Measurements from ENCODE around the gene MED16.

MED16 gene

DNA sequence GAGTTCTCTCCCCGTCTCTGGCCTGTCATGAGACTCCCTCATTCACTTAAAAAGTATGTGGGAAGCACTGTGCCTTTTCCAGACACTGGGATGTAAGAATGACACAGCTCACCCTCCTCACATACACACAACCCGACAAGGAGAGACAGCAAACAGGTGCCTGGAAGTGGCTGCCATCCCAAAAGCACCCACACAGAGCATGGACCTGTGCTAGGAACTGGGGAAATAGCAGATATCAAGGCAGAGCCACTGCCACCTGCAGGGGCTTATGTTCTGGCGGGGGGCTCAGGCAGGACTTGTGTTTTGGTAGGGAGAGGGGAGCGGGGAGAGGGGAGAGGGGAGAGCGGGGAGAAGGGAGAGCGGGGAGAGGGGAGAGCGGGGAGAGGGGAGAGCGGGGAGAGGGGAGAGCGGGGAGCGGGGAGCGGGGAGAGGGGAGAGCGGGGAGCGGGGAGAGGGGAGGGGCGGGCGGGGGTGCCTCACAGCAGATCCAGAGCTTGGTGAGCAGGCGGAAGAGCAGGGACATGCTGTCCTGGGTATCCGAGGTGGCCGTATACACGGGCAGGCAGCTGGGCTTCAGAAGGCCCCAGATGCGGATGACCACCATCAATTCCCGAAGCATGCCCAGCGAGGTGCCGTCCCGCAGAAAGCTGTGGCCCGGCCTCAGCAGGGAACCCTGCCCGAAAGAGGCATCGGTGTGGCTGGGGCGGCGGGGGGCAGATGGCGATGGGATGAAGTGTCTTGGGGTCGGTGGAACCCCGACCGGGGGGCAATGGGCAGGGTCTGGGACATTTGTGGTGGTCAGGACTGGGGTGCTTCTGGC, 21.3 kb downstream of the MED16 start:
- no peak for TF ChIP-seq FOXP2 (optimal IDR thresholded peaks at IDR 0.05; ENCODE audit: borderline replicate concordance, extremely low read depth, extremely low read length, insufficient read depth)
- no peak for TF ChIP-seq SIN3A (IDR thresholded peaks at IDR 0.05; ENCODE audit: borderline replicate concordance, insufficient read depth, low read length)
- no peak for TF ChIP-seq POLR2AphosphoS5 (IDR thresholded peaks at IDR 0.05; ENCODE audit: low read depth, low read length)
- TF ChIP-seq, protein P1, sequence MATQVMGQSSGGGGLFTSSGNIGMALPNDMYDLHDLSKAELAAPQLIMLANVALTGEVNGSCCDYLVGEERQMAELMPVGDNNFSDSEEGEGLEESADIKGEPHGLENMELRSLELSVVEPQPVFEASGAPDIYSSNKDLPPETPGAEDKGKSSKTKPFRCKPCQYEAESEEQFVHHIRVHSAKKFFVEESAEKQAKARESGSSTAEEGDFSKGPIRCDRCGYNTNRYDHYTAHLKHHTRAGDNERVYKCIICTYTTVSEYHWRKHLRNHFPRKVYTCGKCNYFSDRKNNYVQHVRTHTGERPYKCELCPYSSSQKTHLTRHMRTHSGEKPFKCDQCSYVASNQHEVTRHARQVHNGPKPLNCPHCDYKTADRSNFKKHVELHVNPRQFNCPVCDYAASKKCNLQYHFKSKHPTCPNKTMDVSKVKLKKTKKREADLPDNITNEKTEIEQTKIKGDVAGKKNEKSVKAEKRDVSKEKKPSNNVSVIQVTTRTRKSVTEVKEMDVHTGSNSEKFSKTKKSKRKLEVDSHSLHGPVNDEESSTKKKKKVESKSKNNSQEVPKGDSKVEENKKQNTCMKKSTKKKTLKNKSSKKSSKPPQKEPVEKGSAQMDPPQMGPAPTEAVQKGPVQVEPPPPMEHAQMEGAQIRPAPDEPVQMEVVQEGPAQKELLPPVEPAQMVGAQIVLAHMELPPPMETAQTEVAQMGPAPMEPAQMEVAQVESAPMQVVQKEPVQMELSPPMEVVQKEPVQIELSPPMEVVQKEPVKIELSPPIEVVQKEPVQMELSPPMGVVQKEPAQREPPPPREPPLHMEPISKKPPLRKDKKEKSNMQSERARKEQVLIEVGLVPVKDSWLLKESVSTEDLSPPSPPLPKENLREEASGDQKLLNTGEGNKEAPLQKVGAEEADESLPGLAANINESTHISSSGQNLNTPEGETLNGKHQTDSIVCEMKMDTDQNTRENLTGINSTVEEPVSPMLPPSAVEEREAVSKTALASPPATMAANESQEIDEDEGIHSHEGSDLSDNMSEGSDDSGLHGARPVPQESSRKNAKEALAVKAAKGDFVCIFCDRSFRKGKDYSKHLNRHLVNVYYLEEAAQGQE (IDR thresholded peaks at IDR 0.05; ENCODE audit: insufficient read depth in 1 of 2, low read depth in 2 of 2, low read length in 2 of 2), result no peak
- TF ChIP-seq TAF1 (IDR thresholded peaks at IDR 0.05; ENCODE audit: borderline replicate concordance, insufficient read depth, low read length), result no peak

DNA sequence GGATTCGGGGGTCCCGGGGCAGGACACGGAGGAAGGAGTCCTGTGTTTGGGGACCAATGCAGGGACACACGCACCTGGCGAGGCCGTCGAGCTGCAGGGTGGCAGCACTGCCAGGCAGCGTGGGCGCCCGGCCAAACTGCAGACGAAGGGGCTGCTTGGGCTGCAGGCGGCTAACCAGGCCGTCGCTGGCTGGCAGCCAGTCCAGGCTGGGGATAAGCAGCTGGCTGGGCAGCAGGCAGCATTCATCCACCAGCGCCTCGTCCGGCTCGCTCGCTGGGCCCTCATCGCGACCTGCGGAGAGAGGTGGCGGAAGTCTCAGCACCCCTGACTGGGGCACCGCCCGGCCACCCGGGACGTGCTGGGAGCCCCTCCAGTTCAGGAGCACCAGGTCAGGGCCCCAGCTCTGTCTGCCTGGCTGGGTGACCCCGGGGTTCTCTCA, 22.0 kb downstream of the MED16 start:
- TF ChIP-seq, protein P1 (IDR thresholded peaks at IDR 0.05; ENCODE audit: insufficient read depth in 1 of 2, low read depth in 2 of 2, low read length in 2 of 2), result no peak
- no peak for TF ChIP-seq SIN3A (IDR thresholded peaks at IDR 0.05; ENCODE audit: borderline replicate concordance, insufficient read depth, low read length)
- no peak for TF ChIP-seq POLR2AphosphoS5 (IDR thresholded peaks at IDR 0.05; ENCODE audit: low read depth, low read length)
- TF ChIP-seq TAF1 (IDR thresholded peaks at IDR 0.05; ENCODE audit: borderline replicate concordance, insufficient read depth, low read length), result no peak
- no peak for TF ChIP-seq FOXP2 (optimal IDR thresholded peaks at IDR 0.05; ENCODE audit: borderline replicate concordance, extremely low read depth, extremely low read length, insufficient read depth)

DNA sequence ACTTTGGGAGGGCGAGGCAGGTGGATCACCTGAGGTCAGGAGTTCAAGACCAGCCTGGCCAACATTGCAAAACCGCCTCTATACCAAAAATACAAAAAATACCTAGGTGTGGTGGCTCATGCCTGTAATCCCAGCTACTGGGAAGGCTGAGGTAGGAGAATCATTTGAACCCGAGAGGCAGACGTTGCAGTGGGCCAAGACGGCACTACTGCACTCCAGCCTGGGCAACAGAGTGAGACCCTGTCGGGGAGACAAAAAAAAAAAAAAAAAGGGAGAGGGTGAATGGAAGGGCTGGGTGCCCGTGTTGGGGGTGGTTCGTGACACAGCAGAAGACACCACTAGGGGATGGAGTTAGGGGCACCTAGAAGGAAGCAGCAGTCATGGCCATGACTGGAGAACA, 22.7 kb downstream of the MED16 start:
- no peak for TF ChIP-seq TAF1 (IDR thresholded peaks at IDR 0.05; ENCODE audit: borderline replicate concordance, insufficient read depth, low read length)
- TF ChIP-seq SIN3A (IDR thresholded peaks at IDR 0.05; ENCODE audit: borderline replicate concordance, insufficient read depth, low read length), result no peak
- TF ChIP-seq FOXP2 (optimal IDR thresholded peaks at IDR 0.05; ENCODE audit: borderline replicate concordance, extremely low read depth, extremely low read length, insufficient read depth), result no peak
- TF ChIP-seq, protein P1 (IDR thresholded peaks at IDR 0.05; ENCODE audit: insufficient read depth in 1 of 2, low read depth in 2 of 2, low read length in 2 of 2), result no peak
- TF ChIP-seq POLR2AphosphoS5 (IDR thresholded peaks at IDR 0.05; ENCODE audit: low read depth, low read length), result no peak

DNA sequence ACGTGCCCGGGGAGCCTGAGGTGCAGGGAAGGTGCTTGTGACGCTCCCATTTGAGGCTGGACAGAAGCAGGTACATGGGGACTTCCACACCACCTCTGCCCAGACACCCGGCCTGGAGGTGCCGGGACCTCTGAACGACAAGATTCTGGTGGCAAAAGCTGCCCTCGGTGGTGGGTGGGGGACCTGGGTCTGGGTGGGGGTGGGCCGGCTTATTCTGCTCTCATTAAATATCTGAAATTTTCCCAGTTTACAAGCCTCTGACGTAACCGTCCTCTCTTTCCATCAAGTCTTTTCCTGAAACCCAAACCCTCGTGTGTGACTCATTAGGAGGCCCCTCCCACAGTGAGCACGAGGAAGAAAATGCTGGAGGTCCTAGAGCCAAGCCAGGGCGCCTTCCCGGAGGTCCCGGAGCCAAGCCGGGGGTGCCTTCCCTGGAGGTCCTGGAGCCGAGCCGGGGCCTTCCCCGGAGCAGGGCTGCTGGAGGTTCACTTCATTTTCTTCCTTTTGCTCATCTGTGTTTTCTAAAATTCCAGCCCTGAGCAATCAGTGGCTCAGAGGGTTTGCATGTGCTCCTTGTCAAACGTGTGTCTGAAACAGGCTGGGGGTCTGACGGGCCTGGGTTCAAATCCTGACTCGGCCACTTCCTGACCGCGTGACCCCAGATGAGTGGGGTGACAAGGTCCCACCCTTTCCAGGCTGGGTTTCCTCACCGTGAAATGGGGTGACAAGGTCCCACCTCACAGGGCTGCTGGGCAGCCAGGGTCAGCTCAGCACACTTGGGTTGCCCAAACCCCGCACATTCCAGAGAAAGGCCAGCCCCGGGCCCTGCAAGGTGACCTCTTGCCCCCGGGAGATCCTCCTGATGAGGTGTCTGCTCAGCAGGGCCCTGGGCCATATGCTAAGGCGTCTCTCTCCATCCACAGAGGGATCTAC, 23.5 kb downstream of the MED16 start:
- TF ChIP-seq POLR2AphosphoS5 (IDR thresholded peaks at IDR 0.05; ENCODE audit: low read depth, low read length) (no peak), SIN3A (IDR thresholded peaks at IDR 0.05; ENCODE audit: borderline replicate concordance, insufficient read depth, low read length) (no peak), FOXP2 (optimal IDR thresholded peaks at IDR 0.05; ENCODE audit: borderline replicate concordance, extremely low read depth, extremely low read length, insufficient read depth) (no peak), TAF1 (IDR thresholded peaks at IDR 0.05; ENCODE audit: borderline replicate concordance, insufficient read depth, low read length) (no peak)
- TF ChIP-seq, protein P1 (IDR thresholded peaks at IDR 0.05; ENCODE audit: insufficient read depth in 1 of 2, low read depth in 2 of 2, low read length in 2 of 2), result no peak

Data from PFSK-1 (cell line).